BE2C (cell line): Measurements from ENCODE around the gene GLDC.
"Not testable (repeated sequence)": the region's sequence is repeated elsewhere in the genome, so short reads cannot be mapped to it uniquely, and the experiment has no call there.

Source experiments
- DNase-seq: peaks from one replicate; pipeline ENCODE4 v3.0.0-alpha.2; 2020
- H3K27me3 ChIP-seq: fragments of 250-450 bp; sonication (Bioruptor Pico); 2 replicates; pipeline ENCODE4 v1.5.1; 2020; ENCODE audit warnings: mild to moderate bottlenecking
- H3K36me3 ChIP-seq: fragments of 250-450 bp; sonication (Bioruptor Pico); 2 replicates; pipeline ENCODE4 v1.5.1; 2020; ENCODE audit warnings: mild to moderate bottlenecking
- H3K4me1 ChIP-seq: fragments of 250-450 bp; sonication (Bioruptor Pico); 2 replicates; pipeline ENCODE4 v1.5.1; 2020
- H3K4me3 ChIP-seq: 2 replicates; pipeline ENCODE4 v1.5.1; 2011; ENCODE audit warnings: low read depth, low read length
- H3K9me3 ChIP-seq: fragments of 250-450 bp; sonication (Bioruptor Pico); 2 replicates; pipeline ENCODE4 v1.5.1; 2020
- TF ChIP-seq, protein P1 (sequence below): IDR thresholded peaks from 2 replicates; pipeline ENCODE4 v1.5.1; 2012; ENCODE audit warnings: mild to moderate bottlenecking, low read depth, low read length

GLDC gene

DNA sequence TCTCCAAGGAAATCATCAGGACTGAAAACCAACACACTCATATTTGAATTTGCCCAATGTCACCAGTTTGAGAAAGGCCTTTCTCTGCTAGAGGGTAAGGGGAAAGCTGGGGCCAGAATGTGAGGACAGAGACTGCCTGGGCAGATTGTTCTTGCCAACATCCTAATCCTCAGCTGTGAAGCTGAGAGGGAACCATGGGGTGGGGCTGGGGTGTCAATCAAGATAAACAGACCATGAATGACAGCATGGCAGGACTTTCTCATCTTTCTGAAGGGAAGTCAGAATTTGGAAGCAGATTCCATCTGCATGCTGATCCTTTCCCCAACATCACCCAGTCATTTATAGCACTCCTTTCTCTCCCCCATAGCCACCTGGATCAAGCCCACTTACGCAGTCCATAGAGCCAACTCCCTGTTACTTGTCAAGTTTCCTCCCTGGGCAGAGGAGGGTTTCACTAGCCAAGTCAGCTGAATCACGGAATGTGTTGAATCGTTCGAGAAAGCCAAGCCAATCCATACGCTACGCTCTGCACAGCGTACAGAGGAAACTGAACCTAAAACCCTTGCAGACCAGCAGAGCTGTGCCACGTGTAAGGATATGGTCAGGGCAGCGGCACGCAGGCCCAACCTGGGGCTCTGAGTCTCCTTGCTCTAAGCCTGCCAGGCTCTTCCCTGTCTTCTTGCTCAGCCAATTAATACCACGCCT is 14.9 kb downstream of the GLDC start:
- no peaks in the 10 kb centered on the region for H3K36me3 ChIP-seq
- no peaks in the 10 kb centered on the region for H3K9me3 ChIP-seq
- no peak overlapping the region for H3K4me3 ChIP-seq
- H3K27me3 ChIP-seq: peaks cover 3% of the 10 kb centered on the region; the same call in 1 of the 2 replicates
- H3K4me1 ChIP-seq: no peaks in the 10 kb centered on the region
- DNase-seq: no peak
- TF ChIP-seq, protein P1, sequence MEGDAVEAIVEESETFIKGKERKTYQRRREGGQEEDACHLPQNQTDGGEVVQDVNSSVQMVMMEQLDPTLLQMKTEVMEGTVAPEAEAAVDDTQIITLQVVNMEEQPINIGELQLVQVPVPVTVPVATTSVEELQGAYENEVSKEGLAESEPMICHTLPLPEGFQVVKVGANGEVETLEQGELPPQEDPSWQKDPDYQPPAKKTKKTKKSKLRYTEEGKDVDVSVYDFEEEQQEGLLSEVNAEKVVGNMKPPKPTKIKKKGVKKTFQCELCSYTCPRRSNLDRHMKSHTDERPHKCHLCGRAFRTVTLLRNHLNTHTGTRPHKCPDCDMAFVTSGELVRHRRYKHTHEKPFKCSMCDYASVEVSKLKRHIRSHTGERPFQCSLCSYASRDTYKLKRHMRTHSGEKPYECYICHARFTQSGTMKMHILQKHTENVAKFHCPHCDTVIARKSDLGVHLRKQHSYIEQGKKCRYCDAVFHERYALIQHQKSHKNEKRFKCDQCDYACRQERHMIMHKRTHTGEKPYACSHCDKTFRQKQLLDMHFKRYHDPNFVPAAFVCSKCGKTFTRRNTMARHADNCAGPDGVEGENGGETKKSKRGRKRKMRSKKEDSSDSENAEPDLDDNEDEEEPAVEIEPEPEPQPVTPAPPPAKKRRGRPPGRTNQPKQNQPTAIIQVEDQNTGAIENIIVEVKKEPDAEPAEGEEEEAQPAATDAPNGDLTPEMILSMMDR: no peak

DNA sequence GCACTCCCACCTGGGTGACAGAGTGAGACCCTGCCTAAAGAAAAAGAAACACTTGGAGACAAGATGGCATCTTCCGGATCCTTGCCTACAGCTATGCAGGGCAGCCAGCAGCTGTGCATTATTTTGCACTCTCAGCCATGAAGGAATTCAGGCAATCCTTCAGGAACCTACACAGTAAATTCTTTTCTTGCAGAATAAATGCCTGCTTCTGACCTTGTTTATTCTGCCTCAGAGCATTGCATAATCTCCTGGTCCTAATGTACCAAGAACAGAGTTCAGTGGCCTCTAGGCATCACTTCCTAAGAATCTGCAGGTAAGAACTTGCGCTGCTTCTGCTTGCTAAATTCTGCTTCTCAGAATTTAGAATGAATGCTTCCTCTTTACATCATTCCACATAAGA is 16.8 kb downstream of the GLDC start:
- H3K36me3 ChIP-seq: no peaks in the 10 kb centered on the region
- no peak for DNase-seq
- TF ChIP-seq, protein P1: no peak
- no peaks in the 10 kb centered on the region for H3K9me3 ChIP-seq
- peaks cover 3% of the 10 kb centered on the region; the same call in 1 of the 2 replicates for H3K27me3 ChIP-seq
- no peaks in the 10 kb centered on the region for H3K4me1 ChIP-seq
- no peak overlapping the region for H3K4me3 ChIP-seq

DNA sequence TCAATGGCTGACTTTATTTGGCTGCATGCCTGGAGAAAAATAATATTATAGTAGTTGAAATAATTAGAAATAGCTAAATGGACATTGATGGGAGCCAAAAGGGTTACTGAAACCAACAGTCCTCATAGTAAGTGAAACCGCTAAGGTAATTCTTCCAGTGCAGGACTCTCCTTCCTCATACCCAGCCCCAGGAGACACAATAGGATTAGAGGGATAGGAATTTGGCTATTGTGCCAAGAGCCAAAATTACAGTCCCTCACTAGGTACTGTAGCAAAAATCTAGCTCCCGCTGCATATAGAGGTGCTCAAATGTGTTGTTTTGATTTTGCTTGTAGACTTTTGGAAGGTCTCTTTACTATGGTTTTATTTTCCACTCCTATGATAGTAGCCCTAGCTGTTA is 20.2 kb downstream of the GLDC start:
- no peak for DNase-seq
- peaks cover 3% of the 10 kb centered on the region; the same call in 1 of the 2 replicates for H3K27me3 ChIP-seq
- no peaks in the 10 kb centered on the region for H3K4me1 ChIP-seq
- TF ChIP-seq, protein P1: no peak
- H3K4me3 ChIP-seq: no peak overlapping the region
- no peaks in the 10 kb centered on the region for H3K9me3 ChIP-seq
- no peaks in the 10 kb centered on the region for H3K36me3 ChIP-seq

DNA sequence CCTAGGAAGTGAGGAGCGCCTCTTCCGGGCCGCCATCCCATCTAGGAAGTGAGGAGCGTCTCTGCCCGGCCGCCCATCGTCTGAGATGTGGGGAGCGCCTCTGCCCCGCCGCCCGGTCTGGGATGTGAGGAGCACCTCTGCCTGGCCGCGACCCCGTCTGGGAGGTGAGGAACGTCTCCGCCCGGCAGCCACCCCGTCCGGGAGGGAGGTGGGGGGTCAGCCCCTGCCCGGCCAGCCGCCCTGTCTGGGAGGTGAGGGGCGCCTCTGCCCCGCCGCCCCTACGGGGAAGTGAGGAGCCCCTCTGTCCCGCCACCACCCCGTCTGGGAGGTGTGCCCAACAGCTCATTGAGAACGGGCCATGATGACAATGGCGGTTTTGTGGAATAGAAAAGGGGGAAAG is 22.7 kb downstream of the GLDC start:
- DNase-seq, H3K4me1 ChIP-seq: not testable (repeated sequence)

DNA sequence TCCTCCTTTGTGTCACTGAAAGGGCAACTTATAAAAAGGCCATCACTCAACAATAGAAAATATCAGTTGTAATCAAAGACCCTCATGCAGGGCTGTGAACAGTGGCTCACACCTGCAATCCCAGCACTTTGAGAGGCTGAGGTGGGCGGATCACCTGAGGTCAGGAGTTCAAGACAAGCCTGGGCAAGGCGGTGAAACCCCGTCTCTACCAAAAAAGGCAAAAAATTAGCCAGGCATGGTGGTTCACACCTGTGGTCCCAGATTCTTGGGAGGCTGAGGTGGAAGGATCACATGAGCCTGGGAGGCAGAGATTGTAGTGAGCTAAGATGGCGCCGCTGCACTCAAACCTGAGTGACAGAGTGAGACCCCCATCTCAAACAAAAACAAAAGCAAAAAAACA is 24.7 kb downstream of the GLDC start:
- Histone ChIP-seq H3K36me3 (no peaks in the 10 kb centered on the region), H3K9me3 (no peaks in the 10 kb centered on the region), H3K4me1 (no peaks in the 10 kb centered on the region), H3K27me3 (no peaks in the 10 kb centered on the region), H3K4me3 (no peak overlapping the region)
- TF ChIP-seq, protein P1: no peak
- no peak for DNase-seq

More for the DNA sequence above, 22.7 kb downstream of the GLDC start:
- not testable (repeated sequence) for H3K27me3 ChIP-seq, H3K4me3 ChIP-seq, H3K9me3 ChIP-seq, H3K36me3 ChIP-seq

DNA sequence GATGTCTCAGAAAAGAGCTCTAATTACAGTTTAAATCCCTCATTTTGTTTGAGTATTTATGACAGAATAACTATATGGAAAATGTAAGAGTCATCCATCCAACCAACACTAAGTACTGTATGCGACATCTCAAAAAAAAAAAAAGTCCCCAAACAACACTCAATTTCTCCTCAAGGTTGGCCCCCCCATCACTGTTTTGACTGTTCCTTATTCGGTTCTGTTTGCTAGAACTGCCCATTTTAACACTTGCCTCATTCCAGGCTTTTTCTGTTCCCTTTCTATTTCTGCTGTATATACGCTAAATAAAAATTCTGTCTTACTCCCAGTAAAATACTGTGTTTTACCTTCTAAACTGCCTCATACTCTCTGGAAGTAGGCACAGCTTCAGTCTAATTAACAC is 25.2 kb downstream of the GLDC start:
- Histone ChIP-seq H3K27me3 (no peaks in the 10 kb centered on the region), H3K36me3 (no peaks in the 10 kb centered on the region), H3K4me3 (no peak overlapping the region), H3K4me1 (no peaks in the 10 kb centered on the region), H3K9me3 (no peaks in the 10 kb centered on the region)
- no peak for DNase-seq
- TF ChIP-seq, protein P1: no peak
